ENCODE measurements around the gene GPN3.

DNA sequence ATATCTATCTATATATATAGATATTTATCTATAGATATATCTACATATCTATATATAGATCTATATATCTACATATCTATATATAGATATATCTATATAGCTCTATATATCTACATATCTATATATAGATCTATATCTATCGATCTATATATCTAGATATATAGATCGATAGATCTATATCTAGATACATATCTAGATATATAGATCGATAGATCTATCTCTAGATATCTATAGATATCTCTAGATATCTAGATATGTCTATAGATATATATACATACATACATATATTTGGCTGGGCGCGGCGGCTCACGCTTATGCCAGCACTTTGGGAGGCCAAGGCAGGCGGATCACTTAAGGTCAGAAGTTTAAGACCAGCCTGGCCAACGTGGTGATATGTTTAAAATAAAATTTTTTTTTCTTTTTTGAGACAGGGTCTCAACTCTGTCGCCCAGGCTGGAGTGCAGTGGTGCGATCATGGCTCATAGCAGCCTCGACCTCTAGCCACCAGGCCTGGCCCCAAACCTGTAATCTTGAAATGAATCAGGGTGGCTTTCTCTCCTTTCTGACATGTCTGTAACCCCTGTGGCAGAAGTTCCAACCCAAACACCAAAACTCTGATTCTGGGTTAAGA is 36.0 kb downstream of the GPN3 start:
- TF ChIP-seq, protein P1, sequence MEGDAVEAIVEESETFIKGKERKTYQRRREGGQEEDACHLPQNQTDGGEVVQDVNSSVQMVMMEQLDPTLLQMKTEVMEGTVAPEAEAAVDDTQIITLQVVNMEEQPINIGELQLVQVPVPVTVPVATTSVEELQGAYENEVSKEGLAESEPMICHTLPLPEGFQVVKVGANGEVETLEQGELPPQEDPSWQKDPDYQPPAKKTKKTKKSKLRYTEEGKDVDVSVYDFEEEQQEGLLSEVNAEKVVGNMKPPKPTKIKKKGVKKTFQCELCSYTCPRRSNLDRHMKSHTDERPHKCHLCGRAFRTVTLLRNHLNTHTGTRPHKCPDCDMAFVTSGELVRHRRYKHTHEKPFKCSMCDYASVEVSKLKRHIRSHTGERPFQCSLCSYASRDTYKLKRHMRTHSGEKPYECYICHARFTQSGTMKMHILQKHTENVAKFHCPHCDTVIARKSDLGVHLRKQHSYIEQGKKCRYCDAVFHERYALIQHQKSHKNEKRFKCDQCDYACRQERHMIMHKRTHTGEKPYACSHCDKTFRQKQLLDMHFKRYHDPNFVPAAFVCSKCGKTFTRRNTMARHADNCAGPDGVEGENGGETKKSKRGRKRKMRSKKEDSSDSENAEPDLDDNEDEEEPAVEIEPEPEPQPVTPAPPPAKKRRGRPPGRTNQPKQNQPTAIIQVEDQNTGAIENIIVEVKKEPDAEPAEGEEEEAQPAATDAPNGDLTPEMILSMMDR (IDR thresholded peaks at IDR 0.05) = no peak
- TF ChIP-seq POLR2A (IDR thresholded peaks at IDR 0.05) = no peak
- no peak for TF ChIP-seq EP300 (IDR thresholded peaks at IDR 0.05)

All from ovary (tissue), 3 donors.